ENCODE data around the gene CD63. TPM values are rescaled to one million over a fixed set of nuclear protein-coding genes. Genes with fewer than 3 reads are reported as not detected.

The CD63 gene
- total RNA-seq, 1 donor from 2014 or later: 914 TPM

- DNase-seq (ENCODE audit: low spot score): no peak
- intact Hi-C loops (cut with DNase I): no loop called here
Observed at GRCh38 chr12:55711786-55712553, 16.8 kb downstream of the CD63 start.

GRCh38 chr12:55708695-55709233 is 20.0 kb downstream of the CD63 start:
- peak; percentile 89 for DNase-seq (ENCODE audit: low spot score)
- intact Hi-C loops (cut with DNase I): loop anchor here (1.0 kb wide), 1 partner anchor 21 kb away; the partner anchor contains the start of gene CD63

GRCh38 chr12:55707841-55708694 is 20.7 kb downstream of the CD63 start, which contains the start of gene ITGA7:
Gene ITGA7, minus strand, starts transcription at chr12:55707904. Its CDS starts 222 bp downstream, at chr12:55707682.
- intact Hi-C loops (cut with DNase I): loop anchor here (1.0 kb wide), 1 partner anchor 21 kb away; the partner anchor contains the start of gene CD63
- DNase-seq (ENCODE audit: low spot score): peak; percentile 93

- DNase-seq (ENCODE audit: low spot score): no peak
- intact Hi-C loops (cut with DNase I): no loop called here
Observed at GRCh38 chr12:55707219-55707671, 21.6 kb downstream of the CD63 start.

- intact Hi-C loops (cut with DNase I): no loop called here
Observed at GRCh38 chr12:55706568-55707218, 22.1 kb downstream of the CD63 start.

GRCh38 chr12:55705782-55706402 is 22.9 kb downstream of the CD63 start:
- DNase-seq (ENCODE audit: low spot score): no peak
- intact Hi-C loops (cut with DNase I): no loop called here

More at GRCh38 chr12:55706568-55707218, 22.1 kb downstream of the CD63 start:
- no peak for DNase-seq (ENCODE audit: low spot score)

GRCh38 chr12:55704824-55705718 is 23.7 kb downstream of the CD63 start:
- DNase-seq (ENCODE audit: low spot score): peak; percentile 56
- intact Hi-C loops (cut with DNase I): no loop called here

GRCh38 chr12:55703901-55704761 is 24.7 kb downstream of the CD63 start:
- intact Hi-C loops (cut with DNase I): loop anchor here (2.0 kb wide), 1 partner anchor 17 kb away; the partner anchor contains the start of gene RDH5
- peak; percentile 76 for DNase-seq (ENCODE audit: low spot score)

- peak; percentile 76 for DNase-seq (ENCODE audit: low spot score)
Observed at GRCh38 chr12:55703288-55703687, 25.5 kb downstream of the CD63 start.

GRCh38 chr12:55702861-55703260 is 25.9 kb downstream of the CD63 start:
- no peak for DNase-seq (ENCODE audit: low spot score)
- intact Hi-C loops (cut with DNase I): loop anchor here (2.0 kb wide), 1 partner anchor 18 kb away; the partner anchor contains the start of gene RDH5

More at GRCh38 chr12:55703288-55703687, 25.5 kb downstream of the CD63 start:
- intact Hi-C loops (cut with DNase I): loop anchor here (2.0 kb wide), 1 partner anchor 18 kb away; the partner anchor contains the start of gene RDH5

- DNase-seq (ENCODE audit: low spot score): peak; percentile 76
- intact Hi-C loops (cut with DNase I): loop anchor here (2.0 kb wide), 1 partner anchor 16 kb away; no protein-coding TSS in a partner anchor
Observed at GRCh38 chr12:55700255-55701018, 28.4 kb downstream of the CD63 start.

- intact Hi-C loops (cut with DNase I): loop anchor here (2.0 kb wide), 1 partner anchor 15 kb away; no protein-coding TSS in a partner anchor
- DNase-seq (ENCODE audit: low spot score): peak; percentile 60
Observed at GRCh38 chr12:55699471-55700055, 29.2 kb downstream of the CD63 start.

- intact Hi-C loops (cut with DNase I): no loop called here
- peak; percentile 47 for DNase-seq (ENCODE audit: low spot score)
Observed at GRCh38 chr12:55698965-55699364, 29.8 kb downstream of the CD63 start.

- DNase-seq (ENCODE audit: low spot score): peak; percentile 54
Observed at GRCh38 chr12:55698241-55698955, 30.4 kb downstream of the CD63 start.

GRCh38 chr12:55697686-55698085 is 31.1 kb downstream of the CD63 start:
- DNase-seq (ENCODE audit: low spot score): peak; percentile 14
- intact Hi-C loops (cut with DNase I): no loop called here

More at GRCh38 chr12:55698241-55698955, 30.4 kb downstream of the CD63 start:
- intact Hi-C loops (cut with DNase I): no loop called here
